ENCODE results near the gene GLTPD2. TPM values are rescaled to one million over a fixed set of nuclear protein-coding genes. Genes with fewer than 3 reads are reported as not detected.

Gene GLTPD2
- total RNA-seq (2021) (not detected in 2 replicates), Bru-seq, nascent RNA (not detected), BruChase-seq, experiment 1, labeled RNA remaining after a 2-hour chase (not detected), BruChase-seq, experiment 2, labeled RNA remaining after a 6-hour chase (not detected)
- long read RNA-seq: 0 reads

- Histone ChIP-seq H3K36me3 (ENCODE audit: insufficient read depth, low read length, poor library complexity, severe bottlenecking) (no peaks in the 10 kb centered on the region), H3K4me1 (ENCODE audit: insufficient read depth, low read length, poor library complexity, severe bottlenecking) (peaks cover 36% of the 10 kb centered on the region), H3K27ac (ENCODE audit: low read depth, low read length, poor library complexity, severe bottlenecking) (peak within 1 kb of the TSS; percentile 89), H3K4me3 (ENCODE audit: low read depth, low read length, poor library complexity, severe bottlenecking) (peak within 1 kb of the TSS; percentile 84), H3K27me3 (replicated peaks; ENCODE audit: insufficient read depth, low read depth, low read length, poor library complexity) (no peaks in the 10 kb centered on the region), H3K9me3 (ENCODE audit: low read depth, low read length, poor library complexity, severe bottlenecking) (no peaks in the 10 kb centered on the region)
- CTCF ChIA-PET: interaction anchor here (1.3 to 1.5 kb wide), 3 partner anchors 58 to 79 kb away, joined by 3 to 7 read pairs (median 5); partner anchors contain the start of genes ARRB2 and MED11
- DNase-seq (ENCODE audit: low spot score): no peak
- POLR2A ChIA-PET (ENCODE audit: low non-redundant PET): no interaction called here
- no TSS peak for BruUV-seq (replicated peaks)
- TF ChIP-seq CTCF (conservative IDR thresholded peaks at IDR 0.05; ENCODE audit: low read depth, low read length) (no peak), EZH2 (IDR thresholded peaks at IDR 0.05; ENCODE audit: borderline replicate concordance, low read depth, low read length, poor library complexity, severe bottlenecking) (no peak)
- intact Hi-C loops (cut with micrococcal nuclease; ENCODE audit: unreplicated experiment): no loop called here
Measured at GRCh38 chr17:4788807-4789700, at the start of gene GLTPD2. Gene GLTPD2, plus strand, starts transcription at chr17:4788964. Its CDS starts 48 bp downstream, at chr17:4789012.

GRCh38 chr17:4739122-4740024, 49.4 kb upstream of the GLTPD2 start, which contains the start of the genes CXCL16 and ZMYND15:
Gene CXCL16, minus strand, starts transcription at chr17:4739928. Its CDS starts 589 bp downstream, at chr17:4739339.
Gene ZMYND15, plus strand, starts transcription at chr17:4739833. Its CDS starts 716 bp downstream, at chr17:4740549.
- Histone ChIP-seq H3K27ac (ENCODE audit: low read depth, low read length, poor library complexity, severe bottlenecking) (no peak within 1 kb of the TSS), H3K4me3 (ENCODE audit: low read depth, low read length, poor library complexity, severe bottlenecking) (peak within 1 kb of the TSS; percentile 70), H3K9me3 (ENCODE audit: low read depth, low read length, poor library complexity, severe bottlenecking) (no peaks in the 10 kb centered on the region), H3K4me1 (ENCODE audit: insufficient read depth, low read length, poor library complexity, severe bottlenecking) (peaks cover 5% of the 10 kb centered on the region), H3K27me3 (replicated peaks; ENCODE audit: insufficient read depth, low read depth, low read length, poor library complexity) (peaks cover 13% of the 10 kb centered on the region), H3K36me3 (ENCODE audit: insufficient read depth, low read length, poor library complexity, severe bottlenecking) (no peaks in the 10 kb centered on the region)
- TF ChIP-seq EZH2 (IDR thresholded peaks at IDR 0.05; ENCODE audit: borderline replicate concordance, low read depth, low read length, poor library complexity, severe bottlenecking) (no peak), CTCF (conservative IDR thresholded peaks at IDR 0.05; ENCODE audit: low read depth, low read length) (no peak)
- CTCF ChIA-PET: no interaction called here
- BruUV-seq (replicated peaks): no TSS peak
- peak; percentile 35 for DNase-seq (ENCODE audit: low spot score)
- intact Hi-C loops (cut with micrococcal nuclease; ENCODE audit: unreplicated experiment): no loop called here
- POLR2A ChIA-PET (ENCODE audit: low non-redundant PET): no interaction called here

GRCh38 chr17:4740025-4740351, 48.8 kb upstream of the GLTPD2 start:
- peak overlapping the region; percentile 70 for H3K4me3 ChIP-seq (ENCODE audit: low read depth, low read length, poor library complexity, severe bottlenecking)
- no peak for TF ChIP-seq EZH2 (IDR thresholded peaks at IDR 0.05; ENCODE audit: borderline replicate concordance, low read depth, low read length, poor library complexity, severe bottlenecking)
- TF ChIP-seq CTCF (conservative IDR thresholded peaks at IDR 0.05; ENCODE audit: low read depth, low read length): no peak
- H3K9me3 ChIP-seq (ENCODE audit: low read depth, low read length, poor library complexity, severe bottlenecking): no peaks in the 10 kb centered on the region
- H3K36me3 ChIP-seq (ENCODE audit: insufficient read depth, low read length, poor library complexity, severe bottlenecking): no peaks in the 10 kb centered on the region
- H3K27ac ChIP-seq (ENCODE audit: low read depth, low read length, poor library complexity, severe bottlenecking): no peak overlapping the region
- POLR2A ChIA-PET (ENCODE audit: low non-redundant PET): no interaction called here
- intact Hi-C loops (cut with micrococcal nuclease; ENCODE audit: unreplicated experiment): no loop called here
- no peak for DNase-seq (ENCODE audit: low spot score)
- no TSS peak for BruUV-seq (replicated peaks)
- H3K4me1 ChIP-seq (ENCODE audit: insufficient read depth, low read length, poor library complexity, severe bottlenecking): peaks cover 5% of the 10 kb centered on the region
- H3K27me3 ChIP-seq (replicated peaks; ENCODE audit: insufficient read depth, low read depth, low read length, poor library complexity): peaks cover 13% of the 10 kb centered on the region
- CTCF ChIA-PET: no interaction called here

All from A673 (cell line).